ENCODE measurements around the gene B4GALT1.

DNA sequence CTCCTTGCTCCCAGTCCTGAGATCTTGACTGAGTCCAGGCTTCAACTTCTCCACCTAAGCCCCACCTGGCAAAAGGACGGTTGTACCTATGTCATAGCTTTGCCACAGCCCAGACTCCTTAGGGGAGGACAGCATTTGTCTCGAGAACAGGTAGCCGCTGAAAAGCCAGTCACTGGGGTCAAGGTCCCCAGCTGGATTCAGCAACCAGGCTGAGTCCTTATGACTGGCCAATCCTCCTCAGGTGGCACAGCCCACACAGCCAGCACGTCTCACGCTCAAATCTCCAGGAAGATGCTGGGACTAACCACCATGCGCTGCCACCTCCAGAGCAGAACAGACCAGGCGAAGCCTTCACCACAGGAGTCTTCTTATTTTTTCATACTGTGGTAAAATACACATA lies 62.7 kb downstream of the B4GALT1 start:
- TF ChIP-seq GATA2 (IDR thresholded peaks at IDR 0.05; ENCODE audit: low read depth, low read length) (no peak), GATA3 (IDR thresholded peaks at IDR 0.05; ENCODE audit: low read depth, low read length) (no peak)
